Measurements from ENCODE around the gene GNPTAB. TPM values are rescaled to one million over a fixed set of nuclear protein-coding genes. Genes with fewer than 3 reads are reported as not detected.

The GNPTAB gene
- total RNA-seq, 1 donor from 2014 or later, result 28.7 TPM

GRCh38 chr12:101729842-101730241 is 100.9 kb downstream of the GNPTAB start:
- Histone ChIP-seq H3K36me3 (peaks cover 0 to 22% of the 10 kb centered on the region in 2 donors), H3K4me3 (no peak overlapping the region), H3K27ac (no peak overlapping the region), H3K9me3 (no peaks in the 10 kb centered on the region), H3K4me1 (no peaks in the 10 kb centered on the region), H3K27me3 (no peaks in the 10 kb centered on the region)
- DNase-seq (ENCODE audit: extremely low spot score in 2 of 2), result no peak
- intact Hi-C loops (cut with DNase I), result no loop called here
- TF ChIP-seq CTCF (IDR thresholded peaks at IDR 0.05) (no peak), POLR2AphosphoS5 (IDR thresholded peaks at IDR 0.05; ENCODE audit: insufficient read depth in 1 of 2, low read depth in 1 of 2) (no peak), POLR2A (IDR thresholded peaks at IDR 0.05) (no peak)

GRCh38 chr12:101727098-101727497 is 103.7 kb downstream of the GNPTAB start:
- no peaks in the 10 kb centered on the region for H3K27me3 ChIP-seq
- DNase-seq (ENCODE audit: extremely low spot score in 2 of 2), result no peak
- no peak overlapping the region for H3K4me3 ChIP-seq
- no peaks in the 10 kb centered on the region for H3K9me3 ChIP-seq
- H3K4me1 ChIP-seq, result no peaks in the 10 kb centered on the region
- H3K27ac ChIP-seq, result no peak overlapping the region
- peaks cover 0 to 28% of the 10 kb centered on the region in 2 donors for H3K36me3 ChIP-seq
- TF ChIP-seq POLR2A (IDR thresholded peaks at IDR 0.05), result no peak
- TF ChIP-seq POLR2AphosphoS5 (IDR thresholded peaks at IDR 0.05; ENCODE audit: insufficient read depth in 1 of 2, low read depth in 1 of 2), result no peak
- TF ChIP-seq CTCF (IDR thresholded peaks at IDR 0.05), result no peak
- intact Hi-C loops (cut with DNase I), result no loop called here

GRCh38 chr12:101722392-101722791 is 108.4 kb downstream of the GNPTAB start:
- no peak overlapping the region for H3K4me3 ChIP-seq
- DNase-seq (ENCODE audit: extremely low spot score in 2 of 2), result no peak
- TF ChIP-seq POLR2AphosphoS5 (IDR thresholded peaks at IDR 0.05; ENCODE audit: insufficient read depth in 1 of 2, low read depth in 1 of 2) (no peak), CTCF (IDR thresholded peaks at IDR 0.05) (no peak), POLR2A (IDR thresholded peaks at IDR 0.05) (no peak)
- no peaks in the 10 kb centered on the region for H3K4me1 ChIP-seq
- H3K27ac ChIP-seq, result no peak overlapping the region
- intact Hi-C loops (cut with DNase I), result no loop called here
- H3K36me3 ChIP-seq, result peaks cover 0 to 33% of the 10 kb centered on the region in 2 donors
- H3K27me3 ChIP-seq, result no peaks in the 10 kb centered on the region
- no peaks in the 10 kb centered on the region for H3K9me3 ChIP-seq

GRCh38 chr12:101720118-101720517 is 110.6 kb downstream of the GNPTAB start:
- intact Hi-C loops (cut with DNase I), result no loop called here

More at GRCh38 chr12:101720118-101720517, 110.6 kb downstream of the GNPTAB start:
- Histone ChIP-seq H3K27ac (no peak overlapping the region), H3K36me3 (peaks cover 0 to 20% of the 10 kb centered on the region in 2 donors), H3K4me1 (peaks cover 2% of the 10 kb centered on the region), H3K9me3 (no peaks in the 10 kb centered on the region), H3K27me3 (no peaks in the 10 kb centered on the region), H3K4me3 (no peak overlapping the region)
- DNase-seq (ENCODE audit: extremely low spot score in 2 of 2), result no peak
- TF ChIP-seq POLR2A (IDR thresholded peaks at IDR 0.05) (no peak), CTCF (IDR thresholded peaks at IDR 0.05) (no peak), POLR2AphosphoS5 (IDR thresholded peaks at IDR 0.05; ENCODE audit: insufficient read depth in 1 of 2, low read depth in 1 of 2) (no peak)
